ENCODE results near the gene NIPSNAP2.

DNA sequence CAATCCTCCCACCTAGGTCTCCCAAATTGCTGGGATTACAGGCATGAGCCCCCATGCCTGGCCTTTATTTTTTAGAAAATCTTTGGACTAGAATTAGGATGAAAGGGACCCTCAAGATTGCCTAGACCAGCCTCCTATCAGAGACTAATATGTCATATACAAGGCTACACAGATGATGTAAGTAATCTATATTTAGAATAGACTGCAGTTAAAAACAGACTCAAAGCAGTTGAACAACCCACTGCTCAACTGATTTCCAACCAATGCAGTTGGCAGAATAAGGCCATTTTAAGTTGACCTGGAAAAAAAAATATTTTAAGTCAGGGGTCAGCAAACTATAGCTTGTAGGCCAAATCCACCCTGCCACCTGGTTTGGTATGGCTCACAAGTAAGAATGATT, 59.1 kb downstream of the NIPSNAP2 start:
- TF ChIP-seq POLR2A (IDR thresholded peaks at IDR 0.05) (no peak), EP300 (IDR thresholded peaks at IDR 0.05) (no peak), CTCF (IDR thresholded peaks at IDR 0.05) (no peak)

Measured in tibial nerve (tissue), 4 donors.